Activated B cell treated with CpG ODN at 0.5 μM for 24 hours (primary cell): ENCODE data around the gene BEX4. TPM values are rescaled to one million over a fixed set of nuclear protein-coding genes. Genes with fewer than 3 reads are reported as not detected.
"Not testable (repeated sequence)": the region's sequence is repeated elsewhere in the genome, so short reads cannot be mapped to it uniquely, and the experiment has no call there.

Source experiments
- ATAC-seq: fragments of 200-7000 bp; cut with Tn5 transposase; one replicate; pipeline ENCODE4 v1.10.0; 2021; ENCODE audit warnings: low read depth, mild to moderate bottlenecking, moderate library complexity
- CTCF ChIA-PET: fragments of 350-600 bp; sonication (Branson Sonifier 250); formaldehyde crosslinking; loops from one replicate; lab custom pipeline; 2021; ENCODE audit warnings: antibody characterized with exemption; lab: Charles Lee
- POLR2A ChIA-PET: fragments of 350-600 bp; sonication (Branson Sonifier 250); formaldehyde crosslinking; loops from one replicate; lab custom pipeline; 2021; ENCODE audit warnings: antibody characterized with exemption; lab: Charles Lee
- DNase-seq: peaks from one replicate; pipeline ENCODE4 v3.0.0; 2022
- H3K27ac Mint-ChIP-seq: one replicate; pipeline ENCODE4 v1.8.0; 2020; ENCODE audit warnings: mixed read lengths
- H3K27me3 Mint-ChIP-seq: one replicate; pipeline ENCODE4 v1.8.0; 2021; ENCODE audit warnings: mixed read lengths
- H3K36me3 Mint-ChIP-seq: one replicate; pipeline ENCODE4 v1.8.0; 2021; ENCODE audit warnings: low read depth, mixed read lengths
- H3K4me1 Mint-ChIP-seq: one replicate; pipeline ENCODE4 v1.8.0; 2021; ENCODE audit warnings: mixed read lengths
- H3K4me3 Mint-ChIP-seq: one replicate; pipeline ENCODE4 v1.8.0; 2020; ENCODE audit warnings: mild to moderate bottlenecking, mixed read lengths
- H3K9me3 Mint-ChIP-seq: one replicate; pipeline ENCODE4 v1.8.0; 2020; ENCODE audit warnings: mixed read lengths
- intact Hi-C: fragments of 100-400 bp; cut with micrococcal nuclease; formaldehyde crosslinking; loops from one replicate; pipeline ENCODE4 v1.15.1; 2024
- total RNA-seq: library from RNA; stranded (reverse); gene quantifications from 2 replicates; pipeline ENCODE4 v1.2.3, GENCODE V29; 2022
- TF ChIP-seq, protein P1 (sequence below): fragments of 200-600 bp; IDR thresholded peaks from one replicate; pipeline ENCODE4 v1.8.0; 2022; ENCODE audit warnings: antibody characterized with exemption, mild to moderate bottlenecking

BEX4 gene
- total RNA-seq, 1 donor from 2014 or later, result 12.1 TPM

- Mint-ChIP-seq H3K36me3 (peaks cover 3% of the 10 kb centered on the region), H3K27me3 (peaks cover 21% of the 10 kb centered on the region), H3K4me1 (peaks cover 3% of the 10 kb centered on the region), H3K27ac (no peak overlapping the region), H3K4me3 (no peak overlapping the region), H3K9me3 (no peaks in the 10 kb centered on the region)
- ATAC-seq, result no peak
- no peak for DNase-seq
- TF ChIP-seq, protein P1, sequence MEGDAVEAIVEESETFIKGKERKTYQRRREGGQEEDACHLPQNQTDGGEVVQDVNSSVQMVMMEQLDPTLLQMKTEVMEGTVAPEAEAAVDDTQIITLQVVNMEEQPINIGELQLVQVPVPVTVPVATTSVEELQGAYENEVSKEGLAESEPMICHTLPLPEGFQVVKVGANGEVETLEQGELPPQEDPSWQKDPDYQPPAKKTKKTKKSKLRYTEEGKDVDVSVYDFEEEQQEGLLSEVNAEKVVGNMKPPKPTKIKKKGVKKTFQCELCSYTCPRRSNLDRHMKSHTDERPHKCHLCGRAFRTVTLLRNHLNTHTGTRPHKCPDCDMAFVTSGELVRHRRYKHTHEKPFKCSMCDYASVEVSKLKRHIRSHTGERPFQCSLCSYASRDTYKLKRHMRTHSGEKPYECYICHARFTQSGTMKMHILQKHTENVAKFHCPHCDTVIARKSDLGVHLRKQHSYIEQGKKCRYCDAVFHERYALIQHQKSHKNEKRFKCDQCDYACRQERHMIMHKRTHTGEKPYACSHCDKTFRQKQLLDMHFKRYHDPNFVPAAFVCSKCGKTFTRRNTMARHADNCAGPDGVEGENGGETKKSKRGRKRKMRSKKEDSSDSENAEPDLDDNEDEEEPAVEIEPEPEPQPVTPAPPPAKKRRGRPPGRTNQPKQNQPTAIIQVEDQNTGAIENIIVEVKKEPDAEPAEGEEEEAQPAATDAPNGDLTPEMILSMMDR, result no peak
- ChIA-PET POLR2A (no interaction called here), CTCF (no interaction called here)
- intact Hi-C loops, result no loop called here
These were observed 5.8 kb downstream of the BEX4 start for GRCh38 chrX:103220511-103221323.

DNA sequence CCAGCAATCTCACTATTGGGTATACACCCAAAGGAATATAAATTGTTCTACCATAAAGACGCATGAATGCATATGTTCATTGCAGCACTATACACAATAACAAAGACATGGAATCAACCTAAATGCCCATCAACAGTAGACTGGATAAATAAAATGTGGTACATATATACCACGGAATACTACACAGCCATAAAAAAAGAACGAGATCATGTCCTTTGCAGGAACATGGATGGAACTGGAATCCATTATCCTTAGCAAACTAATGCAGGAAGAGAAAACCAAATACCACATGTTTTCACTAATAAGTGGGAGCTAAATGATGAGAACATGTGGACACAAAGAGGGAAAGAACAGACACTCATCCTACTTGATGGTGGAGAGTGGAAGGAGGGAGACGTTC is 11.0 kb downstream of the BEX4 start:
- H3K27me3 Mint-ChIP-seq, result peaks cover 17% of the 10 kb centered on the region
- intact Hi-C loops, H3K36me3 Mint-ChIP-seq, POLR2A ChIA-PET, H3K4me1 Mint-ChIP-seq, CTCF ChIA-PET, H3K27ac Mint-ChIP-seq, H3K9me3 Mint-ChIP-seq, ATAC-seq, DNase-seq, H3K4me3 Mint-ChIP-seq: not testable (repeated sequence)

DNA sequence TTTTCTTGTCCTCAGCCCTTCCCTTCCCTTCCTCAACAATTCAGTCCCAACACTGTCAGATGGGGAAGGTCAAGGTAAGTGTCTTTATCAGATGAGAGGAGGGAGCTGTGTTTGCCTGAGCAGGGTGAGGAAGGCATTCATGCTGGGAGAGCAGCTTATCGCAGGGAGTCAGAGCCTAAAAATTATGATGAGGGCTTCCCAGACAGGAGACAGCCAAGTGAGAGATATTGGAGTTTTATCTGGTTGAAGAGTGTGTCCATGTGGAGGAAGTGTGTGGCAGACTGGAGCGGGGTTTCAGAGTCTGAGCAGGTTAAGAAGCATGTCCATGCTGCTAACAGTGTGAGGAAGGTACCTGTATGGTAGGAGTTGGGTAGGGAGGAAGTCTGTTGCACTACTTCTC is 18.4 kb downstream of the BEX4 start:
- H3K4me1 Mint-ChIP-seq, result no peaks in the 10 kb centered on the region
- ATAC-seq, result no peak
- intact Hi-C loops, result no loop called here
- POLR2A ChIA-PET, result no interaction called here
- TF ChIP-seq, protein P1, result no peak
- no peaks in the 10 kb centered on the region for H3K36me3 Mint-ChIP-seq
- CTCF ChIA-PET, result no interaction called here
- no peak overlapping the region for H3K27ac Mint-ChIP-seq
- no peak overlapping the region for H3K4me3 Mint-ChIP-seq
- no peak for DNase-seq
- no peaks in the 10 kb centered on the region for H3K9me3 Mint-ChIP-seq
- H3K27me3 Mint-ChIP-seq, result peaks cover 2% of the 10 kb centered on the region

DNA sequence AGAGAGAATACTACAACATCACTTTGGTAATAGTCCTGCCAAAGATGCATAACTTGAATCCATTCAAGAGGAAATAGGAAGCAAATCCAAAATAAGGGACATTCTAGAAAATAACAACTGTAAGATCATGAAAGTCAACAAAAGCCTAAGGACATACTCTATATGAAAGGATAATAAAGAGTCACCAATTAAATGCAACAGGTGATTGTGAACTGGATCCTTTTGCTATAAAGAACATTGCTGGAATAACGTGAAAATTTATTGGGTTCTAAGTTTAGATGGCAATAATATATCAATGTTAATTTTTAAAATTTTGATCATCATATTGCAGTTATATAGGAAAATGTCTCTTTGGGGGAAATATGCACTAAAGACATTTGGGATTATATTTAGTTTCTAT is 20.0 kb downstream of the BEX4 start:
- H3K4me1 Mint-ChIP-seq, result no peaks in the 10 kb centered on the region
- ATAC-seq, result no peak
- no peaks in the 10 kb centered on the region for H3K36me3 Mint-ChIP-seq
- POLR2A ChIA-PET, result no interaction called here
- H3K9me3 Mint-ChIP-seq, result no peaks in the 10 kb centered on the region
- no peak for DNase-seq
- CTCF ChIA-PET, result no interaction called here
- TF ChIP-seq, protein P1, result no peak
- intact Hi-C loops, result no loop called here
- no peaks in the 10 kb centered on the region for H3K27me3 Mint-ChIP-seq
- H3K4me3 Mint-ChIP-seq, result no peak overlapping the region
- H3K27ac Mint-ChIP-seq, result no peak overlapping the region

- ATAC-seq, H3K27me3 Mint-ChIP-seq, intact Hi-C loops, DNase-seq, H3K27ac Mint-ChIP-seq, H3K9me3 Mint-ChIP-seq, POLR2A ChIA-PET, H3K4me1 Mint-ChIP-seq, H3K36me3 Mint-ChIP-seq, H3K4me3 Mint-ChIP-seq, CTCF ChIA-PET: not testable (repeated sequence)
These were observed 20.7 kb downstream of the BEX4 start for GRCh38 chrX:103235608-103236007.

GRCh38 chrX:103236296-103236695 is 21.4 kb downstream of the BEX4 start:
- Mint-ChIP-seq H3K4me3 (no peak overlapping the region), H3K36me3 (no peaks in the 10 kb centered on the region), H3K9me3 (no peaks in the 10 kb centered on the region), H3K4me1 (no peaks in the 10 kb centered on the region), H3K27ac (no peak overlapping the region), H3K27me3 (no peaks in the 10 kb centered on the region)
- TF ChIP-seq, protein P1, result no peak
- ATAC-seq, result no peak
- no peak for DNase-seq
- intact Hi-C loops, result no loop called here
- ChIA-PET POLR2A (no interaction called here), CTCF (no interaction called here)
